Activated T-cell treated with anti-CD3 and anti-CD28 coated beads for 48 hours (primary cell): ENCODE results near the gene SFXN5.
"Not testable (repeated sequence)": the region's sequence is repeated elsewhere in the genome, so short reads cannot be mapped to it uniquely, and the experiment has no call there.

Experiments used
- DNase-seq: peaks from one replicate; pipeline ENCODE4 v3.0.0-alpha.2; 2020; ENCODE audit warnings: low read depth

SFXN5 gene

GRCh38 chr2:73100956-73101355, 29.4 kb upstream of the SFXN5 start:
- DNase-seq: no peak

GRCh38 chr2:73099486-73099885, 28.0 kb upstream of the SFXN5 start:
- no peak for DNase-seq

- DNase-seq: no peak
Measured at GRCh38 chr2:73095910-73096309, 24.4 kb upstream of the SFXN5 start.

GRCh38 chr2:73093601-73094218, 22.2 kb upstream of the SFXN5 start:
- DNase-seq: not testable (repeated sequence)

GRCh38 chr2:73092146-73092783, 20.8 kb upstream of the SFXN5 start:
- no peak for DNase-seq

GRCh38 chr2:73091696-73092095, 20.2 kb upstream of the SFXN5 start:
- DNase-seq: no peak

GRCh38 chr2:73091164-73091563, 19.7 kb upstream of the SFXN5 start:
- no peak for DNase-seq

- no peak for DNase-seq
Measured at GRCh38 chr2:73089270-73090030, 17.9 kb upstream of the SFXN5 start.

GRCh38 chr2:73088703-73089102, 17.2 kb upstream of the SFXN5 start:
- DNase-seq: no peak

- DNase-seq: no peak
Measured at GRCh38 chr2:73088211-73088610, 16.7 kb upstream of the SFXN5 start.

GRCh38 chr2:73087311-73087710, 15.8 kb upstream of the SFXN5 start:
- DNase-seq: no peak

- DNase-seq: peak; percentile 73
Measured at GRCh38 chr2:73085691-73086090, 14.2 kb upstream of the SFXN5 start.

- DNase-seq: no peak
Measured at GRCh38 chr2:73084971-73085370, 13.5 kb upstream of the SFXN5 start.

- no peak for DNase-seq
Measured at GRCh38 chr2:73083886-73084800, 12.6 kb upstream of the SFXN5 start.

GRCh38 chr2:73082523-73083410, 11.3 kb upstream of the SFXN5 start:
- no peak for DNase-seq

- DNase-seq: no peak
Measured at GRCh38 chr2:73081181-73081671, 9.7 kb upstream of the SFXN5 start.

- DNase-seq: no peak
Measured at GRCh38 chr2:73080321-73081131, 9.0 kb upstream of the SFXN5 start.

- no peak for DNase-seq
Measured at GRCh38 chr2:73079636-73080035, 8.1 kb upstream of the SFXN5 start.

- DNase-seq: no peak
Measured at GRCh38 chr2:73078457-73079411, 7.2 kb upstream of the SFXN5 start.
